Stimulated activated CD4-positive, alpha-beta T cell treated with anti-CD3 and anti-CD28 coated beads, Interleukin-12 subunit alpha, Interleukin-12 subunit beta, amount 100 ng/mL, for 24 hours (primary cell): ENCODE data around the gene KLF16.

ENCODE experiments used
- DNase-seq, 2 experiments: peaks; one replicate each; pipeline ENCODE4 v3.0.0-alpha.2; 2020; ENCODE audit warnings: low read depth in 2 of 2

Gene KLF16

DNA sequence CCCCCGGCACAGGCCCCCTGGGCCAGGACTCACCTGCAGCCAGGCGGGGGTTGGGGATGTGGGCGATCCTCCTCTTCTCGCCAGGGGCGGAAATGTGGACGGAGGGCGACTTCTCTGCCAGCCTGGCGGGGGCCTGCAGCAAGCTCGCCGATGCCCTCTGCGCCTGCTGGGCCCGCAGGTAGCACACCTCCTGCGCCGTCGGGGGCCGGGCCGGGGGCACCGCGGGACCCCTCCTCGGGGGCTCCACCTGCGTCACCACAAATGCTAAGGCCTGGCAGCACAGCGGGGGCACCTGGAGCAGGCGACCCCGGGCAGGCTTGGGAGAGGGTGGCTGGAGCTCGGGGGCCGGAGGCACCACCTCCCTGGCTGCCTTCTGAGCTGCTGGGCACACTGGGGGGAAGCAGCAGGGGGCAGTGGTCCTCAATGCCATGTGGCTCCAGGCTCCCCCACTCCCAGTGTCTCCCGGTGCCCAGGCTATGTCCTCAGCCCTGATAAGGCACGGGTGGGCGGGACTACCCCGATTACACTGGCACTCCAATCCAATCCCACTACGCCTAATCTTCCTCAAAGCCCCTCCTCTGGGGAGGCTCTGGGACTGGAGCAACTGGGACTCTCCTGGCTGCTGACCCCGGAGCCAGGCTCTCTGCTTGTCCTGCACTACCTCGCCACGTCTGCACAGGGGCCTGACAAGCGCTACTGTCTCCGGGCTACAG is 39.7 kb downstream of the KLF16 start:
- DNase-seq: no peak

DNA sequence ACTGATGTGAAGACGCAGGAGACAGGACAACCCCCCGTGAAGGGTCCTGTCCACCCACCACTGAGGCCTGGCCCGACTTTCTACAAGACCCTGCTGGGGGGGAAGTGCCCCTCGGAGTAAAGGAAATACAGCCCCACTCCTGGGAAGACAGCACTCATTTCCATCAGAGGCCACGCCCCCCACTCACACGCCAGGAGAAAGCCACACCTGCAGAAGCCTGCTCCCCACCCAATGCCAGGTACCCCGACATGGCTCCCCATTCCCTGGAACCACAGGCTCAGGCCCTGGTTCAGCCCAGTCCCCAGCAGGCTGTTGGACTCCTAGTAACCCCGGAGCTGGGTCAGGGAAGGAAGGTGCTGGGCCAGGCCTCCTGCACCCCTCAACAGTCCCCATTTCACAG is 40.4 kb downstream of the KLF16 start:
- DNase-seq: no peak

DNA sequence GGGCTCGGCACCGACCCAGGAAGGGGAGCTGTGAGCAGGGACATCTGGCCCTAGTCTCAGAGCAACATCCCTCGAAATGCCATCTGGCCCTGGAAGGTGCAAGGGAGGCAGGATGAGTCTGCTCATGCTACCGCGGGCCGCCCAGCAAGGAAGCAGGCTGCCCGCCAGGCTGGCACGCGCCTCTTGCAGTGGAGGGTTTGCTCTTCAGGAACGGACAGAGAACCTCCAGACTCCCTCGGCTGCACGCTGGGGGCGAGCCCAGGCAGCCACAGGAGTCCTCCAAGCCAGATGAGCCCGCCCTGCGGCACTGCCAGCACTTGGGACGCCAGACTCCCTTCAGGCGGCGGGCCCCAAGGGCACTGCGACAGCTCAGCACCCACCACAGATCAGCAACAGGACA is 41.2 kb downstream of the KLF16 start:
- no peak for DNase-seq

DNA sequence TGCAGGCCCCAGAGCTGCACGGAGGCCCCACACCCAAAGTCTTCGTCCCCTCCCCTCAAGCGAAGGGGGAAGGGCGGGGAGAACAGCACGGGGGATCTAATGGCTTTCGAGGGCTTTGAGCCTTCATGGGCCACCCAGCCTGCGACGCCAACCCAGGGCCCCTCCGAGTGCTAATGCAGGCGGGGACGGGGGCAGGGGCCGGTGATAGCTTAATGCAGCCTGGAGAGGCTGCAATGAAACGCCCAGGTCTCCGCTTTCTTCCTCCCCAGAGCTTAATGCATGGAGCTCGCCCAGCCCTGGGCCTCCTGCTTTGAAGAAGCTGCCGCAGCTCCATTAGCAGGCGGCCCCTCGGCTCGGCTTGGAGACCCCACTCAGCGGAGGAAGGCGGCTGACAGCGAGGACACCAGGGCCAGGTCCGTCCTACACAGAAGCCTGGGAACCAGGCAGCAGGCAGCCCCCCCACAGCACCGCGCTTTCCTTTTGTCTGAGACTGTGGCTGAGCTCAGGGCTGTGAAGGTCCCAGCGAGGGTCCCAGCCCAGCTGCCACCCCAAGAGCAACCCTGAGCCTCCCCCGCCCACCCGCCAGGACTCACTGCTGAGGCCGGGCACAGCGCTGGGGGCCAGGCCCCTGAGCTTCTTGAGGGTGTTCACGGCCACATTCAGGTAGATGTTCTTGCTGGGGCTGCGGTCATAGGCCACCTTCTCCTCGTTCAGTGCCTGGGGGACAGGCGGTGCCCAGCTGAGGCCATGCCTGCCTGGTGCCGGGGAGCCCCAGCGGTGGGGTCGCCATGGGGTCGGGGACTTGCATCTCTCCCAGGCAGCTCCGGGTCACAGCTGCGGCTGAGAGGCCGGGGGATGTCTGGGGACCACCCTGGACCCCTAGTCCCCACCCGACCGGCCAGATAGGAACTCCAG is 43.8 kb downstream of the KLF16 start:
- DNase-seq: no peak

DNA sequence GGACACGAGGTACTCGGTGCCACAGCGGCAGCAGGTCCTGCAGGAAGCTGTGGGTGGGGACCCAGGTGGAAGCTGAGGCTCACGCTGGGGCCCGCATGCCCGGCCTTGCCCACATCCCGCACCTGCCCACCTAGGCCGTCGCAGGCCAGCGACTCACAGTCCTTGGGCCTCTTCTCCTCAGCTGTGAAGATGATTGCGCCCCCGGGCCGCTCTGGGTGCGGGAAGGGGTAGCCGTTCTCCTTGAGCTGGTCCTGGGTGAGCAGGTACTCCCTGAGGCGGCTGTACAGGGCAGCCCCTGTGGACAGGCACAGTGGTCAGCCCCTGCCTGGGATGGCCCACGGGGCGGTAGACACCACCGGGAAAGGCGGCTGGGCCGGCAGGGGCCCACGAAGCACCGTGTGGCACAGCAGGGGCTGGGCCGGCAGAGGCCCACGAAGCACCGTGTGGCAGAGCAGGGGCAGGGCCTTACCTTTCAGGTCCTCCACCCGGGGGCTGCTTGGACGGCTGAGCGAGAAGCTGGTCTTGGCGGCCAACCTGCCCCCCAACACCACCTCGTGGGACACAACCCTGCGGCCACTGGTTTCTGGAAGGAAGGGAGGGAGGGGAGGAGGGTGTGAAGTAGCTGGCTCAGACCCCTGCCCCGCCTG is 44.7 kb downstream of the KLF16 start:
- no peak for DNase-seq

DNA sequence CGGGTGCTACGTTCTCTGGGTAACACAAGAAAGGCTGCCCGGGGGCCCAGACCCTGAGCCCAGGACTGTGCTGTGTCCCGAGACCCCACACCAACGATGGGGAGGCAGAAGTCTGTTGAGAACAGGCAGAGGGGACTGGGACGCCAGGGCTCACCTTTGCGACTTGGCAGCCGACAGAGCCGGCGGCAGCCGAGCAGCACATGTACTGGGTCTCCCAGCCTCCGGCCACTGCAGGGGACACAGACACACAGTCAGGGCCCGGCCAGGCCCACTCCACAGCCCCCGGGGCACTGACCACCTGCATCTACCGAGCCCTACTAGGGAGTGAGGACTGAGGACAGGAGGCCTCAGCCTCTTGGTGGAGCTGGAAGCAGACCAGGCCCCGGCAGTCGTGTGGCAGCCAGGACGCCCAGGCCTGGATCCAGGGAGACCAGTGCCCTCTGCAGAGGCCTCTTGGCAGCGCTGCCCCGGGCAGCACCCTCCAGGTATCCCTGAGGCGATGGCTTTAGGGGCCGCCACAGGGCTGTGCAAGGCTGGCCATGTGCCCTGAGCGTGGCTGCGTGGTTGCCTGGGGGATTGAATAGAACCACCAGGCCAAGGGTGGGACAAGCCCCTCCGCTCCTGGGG is 45.7 kb downstream of the KLF16 start:
- no peak for DNase-seq

DNA sequence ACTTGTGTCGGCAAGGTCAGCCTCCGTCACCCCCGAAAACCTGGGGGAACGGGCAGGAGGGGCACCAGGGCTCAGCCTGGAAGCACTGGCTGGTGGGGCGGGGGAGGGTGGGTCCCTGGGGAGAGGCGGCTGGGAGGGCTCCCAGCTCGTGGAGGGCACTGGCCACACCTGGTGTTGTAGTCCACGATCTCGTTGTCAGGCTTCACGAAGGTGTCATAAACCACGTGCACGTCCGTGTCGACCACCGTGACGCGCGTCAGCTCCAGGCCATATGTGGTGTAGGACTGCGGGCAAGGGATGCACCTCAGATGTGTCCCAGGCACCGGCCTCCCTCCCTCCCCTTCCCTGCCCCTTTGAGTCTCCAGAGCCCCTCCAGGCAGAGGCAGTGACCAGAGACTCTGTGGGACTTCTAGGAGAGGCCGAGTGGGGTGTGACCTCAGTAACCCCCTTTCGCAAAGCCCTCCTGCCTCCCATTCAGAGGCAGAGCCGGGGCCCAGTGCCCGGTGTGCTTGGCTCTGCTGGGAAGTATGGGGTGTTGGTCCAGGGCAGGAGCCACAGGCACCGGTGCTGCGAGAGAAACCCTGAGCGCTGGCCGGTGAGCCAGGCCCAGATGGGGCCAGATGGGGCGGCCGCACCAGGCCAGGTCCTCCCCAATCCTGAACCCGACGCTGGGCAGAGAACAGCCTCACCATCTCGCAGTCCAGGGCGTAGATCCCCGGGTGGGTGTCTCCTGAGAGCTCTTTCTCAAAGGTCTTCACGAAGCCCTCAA is 46.7 kb downstream of the KLF16 start:
- no peak for DNase-seq

DNA sequence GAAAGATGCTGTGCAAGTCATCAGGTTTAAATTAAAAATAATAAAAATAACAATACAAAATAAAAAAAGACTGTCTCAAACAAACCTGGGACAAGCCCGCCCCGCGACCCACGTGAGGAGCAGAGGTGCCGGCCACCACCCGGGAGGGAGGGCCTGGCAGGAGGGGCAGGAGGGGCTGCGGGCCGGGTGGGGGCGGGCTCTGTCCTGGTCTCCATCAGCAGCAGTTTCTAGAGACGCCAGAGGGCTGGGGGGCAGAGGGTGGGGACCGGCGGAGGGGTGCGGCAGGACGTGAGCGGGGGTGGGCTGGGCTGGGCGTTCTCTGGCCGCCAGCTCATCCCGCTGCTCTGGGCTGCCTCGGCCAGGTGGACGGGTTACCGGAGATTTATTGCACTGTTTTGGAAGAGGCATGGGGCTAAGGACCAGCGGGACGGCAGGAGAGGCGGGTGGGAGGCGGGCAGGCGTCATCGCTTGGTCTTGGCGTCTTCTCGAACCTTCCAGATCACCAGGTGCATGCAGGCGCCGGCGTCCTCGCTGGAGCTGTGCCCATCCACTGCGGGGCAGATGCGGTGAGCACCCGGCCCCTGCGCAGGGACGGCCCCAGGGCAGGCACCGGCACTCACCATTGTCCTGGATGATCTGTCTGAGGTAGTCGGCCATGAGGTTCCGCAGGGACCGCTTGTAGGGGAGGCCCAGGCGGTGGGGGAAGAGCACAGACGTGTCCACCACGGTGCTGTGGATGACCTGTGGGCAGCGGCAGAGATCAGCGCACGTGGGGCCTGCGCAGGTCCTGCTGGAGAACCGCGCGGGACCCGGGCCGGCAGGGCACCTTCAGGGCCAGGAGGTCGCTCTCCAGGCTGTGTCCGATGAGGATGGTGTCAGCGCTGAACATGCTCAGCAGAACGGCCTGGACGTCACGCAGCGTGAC is 47.5 kb downstream of the KLF16 start:
- DNase-seq: no peak

DNA sequence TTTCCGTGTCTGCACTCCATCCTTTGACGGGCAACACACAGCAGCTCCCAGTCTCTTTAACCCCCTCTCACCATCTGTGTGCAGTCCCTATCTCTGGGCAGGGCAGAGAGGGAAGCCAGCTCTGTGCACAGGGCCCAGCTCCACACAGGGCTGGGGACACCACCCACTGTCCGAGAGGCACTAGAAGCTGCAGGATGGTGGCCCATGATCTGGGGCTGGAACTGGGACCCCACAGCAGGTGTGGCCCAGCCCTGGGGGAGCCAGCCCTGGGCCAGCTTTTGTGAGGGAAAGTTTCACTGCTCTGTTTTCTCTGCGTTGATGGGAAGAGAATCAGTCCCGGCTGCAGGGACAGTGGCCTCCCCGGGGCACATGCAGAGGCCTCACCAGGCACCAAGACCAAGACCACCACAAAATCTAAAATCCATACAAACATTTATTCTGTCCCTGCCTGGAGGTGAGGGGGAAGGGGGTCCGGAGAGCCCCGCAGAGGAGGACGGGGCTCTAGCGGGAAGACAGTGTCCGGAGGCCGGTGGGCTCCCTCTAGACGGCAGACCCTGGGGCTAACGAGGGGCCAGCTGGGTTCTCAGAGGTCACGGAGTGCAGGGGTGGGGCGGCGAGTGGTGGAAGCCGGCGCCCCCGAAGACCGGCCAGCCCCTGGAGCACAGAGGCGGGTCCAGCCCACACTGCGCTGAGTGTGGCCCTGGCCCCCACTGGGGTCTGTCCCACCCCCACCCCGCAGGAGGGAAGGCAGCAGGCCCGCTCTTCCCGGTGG is 48.4 kb downstream of the KLF16 start:
- DNase-seq: no peak

DNA sequence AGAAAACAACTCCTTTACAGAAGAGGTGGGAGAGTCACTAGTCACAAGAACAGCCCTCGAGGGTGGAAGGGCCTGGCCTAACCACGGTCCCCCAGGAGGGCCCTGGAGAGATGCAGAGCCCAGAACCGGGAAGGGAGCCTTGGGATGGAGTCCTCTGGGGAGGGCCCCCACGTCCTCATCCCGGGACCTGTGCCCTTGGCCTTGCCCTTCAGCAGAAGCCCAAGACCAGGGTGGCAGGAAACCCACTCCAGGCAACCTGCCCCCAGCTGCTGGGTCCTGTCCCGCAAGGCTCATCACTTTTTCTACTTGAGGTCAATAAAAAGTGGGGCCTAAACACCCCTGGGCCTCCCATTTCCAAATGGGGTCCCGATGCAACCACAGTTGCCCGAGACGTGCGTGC is 49.0 kb downstream of the KLF16 start:
- no peak for DNase-seq

DNA sequence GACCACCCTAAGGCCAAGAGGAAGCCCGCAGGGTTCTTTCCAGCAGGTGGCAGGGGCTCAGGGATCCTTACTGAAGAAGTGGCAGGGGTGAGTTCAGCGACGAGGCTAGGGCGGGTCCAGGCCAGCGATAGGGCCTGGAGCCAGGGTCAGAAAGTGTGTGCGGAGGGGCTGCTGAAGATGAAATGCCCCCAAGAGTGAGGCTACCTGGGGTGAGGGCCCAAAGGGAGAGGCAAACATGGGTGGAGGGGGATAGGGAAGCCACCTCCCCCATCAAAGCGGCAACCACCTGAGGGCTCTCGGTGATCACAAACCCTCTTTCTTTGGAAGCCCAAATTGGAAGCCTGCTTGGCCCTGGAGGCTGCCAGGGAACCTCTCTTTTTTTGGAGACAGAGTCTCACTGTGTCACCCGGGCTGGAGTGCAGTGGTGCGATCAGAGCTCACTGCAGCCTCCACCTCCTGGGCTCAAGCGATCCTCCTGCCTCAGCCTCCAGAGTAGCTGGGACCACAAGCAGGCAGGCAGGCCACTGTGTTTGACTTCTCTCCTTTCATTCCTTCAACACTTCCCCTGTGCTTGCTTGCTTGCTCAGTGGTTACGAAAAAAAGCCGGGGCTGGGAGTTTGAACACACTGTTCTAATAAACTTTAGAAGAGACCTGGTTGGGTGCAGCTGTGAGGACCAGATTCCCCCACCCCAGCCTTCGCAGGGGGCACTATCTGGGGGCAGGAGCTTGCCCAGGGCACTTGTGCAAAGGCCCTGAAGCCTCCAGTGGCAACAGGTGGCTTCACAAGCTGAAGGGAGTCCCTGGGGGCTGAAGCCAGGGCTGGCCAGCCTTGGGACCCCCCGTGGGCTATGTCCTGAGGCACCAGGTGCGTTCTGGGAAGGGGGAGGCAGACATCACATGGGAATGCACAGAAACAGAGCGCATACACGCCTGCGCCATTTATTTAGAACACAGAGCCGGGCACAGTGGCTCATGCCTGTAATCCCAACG is 49.9 kb downstream of the KLF16 start:
- no peak for DNase-seq

DNA sequence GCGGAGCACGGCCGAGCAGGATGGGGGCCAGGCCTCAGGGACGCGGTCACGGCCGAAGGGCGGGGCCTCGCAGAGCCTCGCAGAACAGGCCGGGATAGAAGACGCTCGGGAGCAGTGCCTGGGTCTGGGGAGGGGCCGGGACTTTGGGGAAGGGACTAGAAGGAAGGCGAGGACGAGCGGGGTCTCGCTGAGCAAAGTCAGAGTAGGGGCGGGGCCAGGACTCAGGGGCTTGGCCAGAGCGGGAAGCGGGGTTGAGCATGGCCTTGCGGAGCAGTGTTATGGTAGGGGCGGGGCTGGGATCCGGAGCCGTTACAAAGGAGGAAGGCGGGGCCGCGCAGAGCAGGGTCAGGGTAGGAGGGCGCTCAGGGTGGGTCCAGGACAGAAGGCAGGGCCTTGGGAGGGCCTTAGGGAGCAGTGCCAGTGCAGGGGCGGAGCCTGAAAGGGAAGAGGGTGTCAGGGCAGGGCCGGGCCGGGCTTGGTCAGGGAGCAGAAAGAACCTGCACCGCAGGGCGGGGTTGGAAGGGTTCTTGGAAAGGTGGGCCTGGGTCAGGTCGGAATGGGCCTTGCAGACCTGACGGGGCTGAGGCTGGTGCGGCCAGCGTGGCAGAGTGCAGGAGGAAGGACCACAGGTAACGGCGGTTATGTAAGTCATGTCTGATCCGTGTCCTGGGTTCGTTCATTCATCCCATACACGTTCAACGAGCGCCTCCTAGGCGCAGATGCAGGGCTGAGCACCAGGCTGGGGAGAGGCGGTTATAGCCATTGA is 50.8 kb downstream of the KLF16 start:
- DNase-seq: peak; percentile 65 to 80

DNA sequence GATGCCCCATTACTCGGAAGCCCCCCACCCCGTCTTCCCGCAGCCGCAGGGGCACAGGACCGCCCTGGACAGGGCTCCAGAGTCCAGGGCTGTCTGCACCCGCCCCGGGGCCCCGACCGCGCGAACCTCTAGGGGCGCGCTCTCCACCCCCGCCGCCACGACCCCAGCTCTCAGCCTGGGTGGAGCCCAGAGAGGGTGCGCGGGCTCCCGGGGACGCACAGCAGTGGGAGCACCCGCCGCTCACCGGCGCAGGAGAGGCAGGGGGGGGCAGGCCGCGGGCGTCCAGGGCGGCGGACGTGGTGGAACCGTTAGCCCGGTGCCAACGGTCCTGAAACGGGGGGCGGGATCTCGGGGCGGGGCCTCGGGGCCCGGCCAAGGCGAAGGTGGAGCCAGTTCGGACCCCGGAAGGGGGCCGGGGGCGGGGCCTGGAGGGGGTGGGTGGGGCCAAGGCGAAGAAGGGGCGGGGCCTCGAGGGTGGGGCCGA is 51.4 kb downstream of the KLF16 start, which contains the start of gene ATP8B3:
Gene ATP8B3 (minus strand): TSS at position 335 of the 484 bp plus-strand sequence. CDS start 540 bp downstream, outside the sequence.
- DNase-seq: no peak

DNA sequence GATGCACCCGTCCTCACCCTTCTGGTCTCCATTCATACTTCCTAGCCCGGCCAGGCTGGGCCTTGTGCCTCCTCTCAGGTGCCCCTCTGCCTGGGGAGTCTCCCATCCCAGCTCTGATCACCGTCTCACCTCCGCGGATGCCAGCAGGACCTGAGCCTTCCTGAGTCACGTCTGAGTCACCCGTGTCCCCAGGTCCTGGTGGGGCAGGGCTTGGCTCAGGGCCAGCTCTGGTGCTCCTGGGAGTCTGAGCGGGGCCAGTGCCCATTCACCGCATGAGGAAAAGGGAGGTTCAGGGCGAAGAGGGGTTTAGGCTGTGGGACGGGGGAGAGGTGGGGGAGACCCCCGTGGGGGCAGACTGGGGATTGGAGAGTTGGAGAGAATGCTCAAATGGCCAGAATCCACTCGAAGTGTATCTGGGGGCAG is 51.9 kb downstream of the KLF16 start:
- DNase-seq: peak; percentile 23 to 26

DNA sequence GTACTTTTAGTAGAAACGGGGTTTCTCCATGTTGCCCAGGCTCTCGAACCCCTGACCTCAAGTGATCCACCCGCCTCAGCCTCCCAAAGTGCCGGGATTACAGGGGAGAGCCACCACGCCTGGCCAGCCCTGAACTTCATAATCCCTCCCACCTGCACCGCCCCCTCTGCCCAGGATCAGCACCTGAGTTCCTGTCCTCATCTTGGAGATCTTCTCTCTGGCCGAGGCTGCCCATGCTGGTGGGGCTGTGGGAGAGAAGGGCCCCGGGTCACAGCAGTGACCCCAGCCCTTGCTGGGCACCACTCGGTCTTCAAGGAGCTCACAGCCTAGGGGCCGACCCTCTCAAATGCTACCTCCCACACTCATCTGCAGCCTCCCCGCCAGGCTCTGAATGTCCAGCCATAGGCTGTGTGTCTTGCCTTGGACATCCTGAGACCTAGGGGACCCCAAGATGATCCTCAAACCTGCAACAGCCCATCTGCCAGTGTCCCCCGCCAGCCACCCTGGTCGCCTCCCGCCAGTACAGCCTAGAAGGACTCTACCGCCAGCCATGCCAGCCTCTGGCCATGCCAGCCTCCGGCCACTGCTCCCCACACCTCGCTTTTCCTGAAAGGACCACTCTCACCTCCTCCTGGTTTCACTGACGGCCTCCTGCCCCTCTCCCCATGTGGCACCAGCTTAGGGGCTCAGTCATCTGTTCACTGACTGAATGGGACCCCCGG is 52.8 kb downstream of the KLF16 start:
- DNase-seq: no peak

DNA sequence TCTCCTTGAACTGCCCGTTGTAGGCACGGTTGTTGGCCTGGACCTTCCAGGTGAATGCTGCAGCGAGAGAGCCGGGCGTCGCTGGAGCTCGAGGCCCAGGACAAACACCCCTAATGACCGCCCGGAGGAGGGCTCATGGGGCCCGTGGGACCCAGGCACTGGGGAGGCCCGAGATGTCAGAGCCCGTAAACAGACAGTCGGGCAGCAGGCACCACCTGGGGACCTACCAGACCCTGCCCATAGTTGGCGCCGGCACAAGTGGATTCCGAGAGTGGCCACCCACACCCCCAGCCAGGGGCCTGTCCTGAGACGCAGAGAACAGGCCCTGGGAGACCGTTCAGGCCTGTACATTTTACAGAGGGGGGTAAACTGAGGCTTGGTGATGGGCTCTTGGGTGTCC is 53.7 kb downstream of the KLF16 start:
- DNase-seq: no peak

DNA sequence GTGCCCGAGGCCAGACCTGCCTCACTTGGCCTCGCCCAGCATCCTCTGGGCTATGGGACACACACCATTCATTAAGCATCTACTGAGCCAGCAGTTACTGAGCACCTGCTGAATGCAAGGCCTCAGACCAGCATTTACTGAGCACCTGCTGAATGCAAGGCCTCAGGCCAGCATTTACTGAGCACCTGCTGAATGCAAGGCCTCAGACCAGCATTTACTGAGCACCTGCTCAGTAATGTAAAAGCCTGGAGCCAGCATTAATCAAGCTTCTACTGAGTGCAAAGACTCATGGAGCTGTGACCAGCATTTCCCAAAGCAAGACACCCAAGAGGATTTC is 55.0 kb downstream of the KLF16 start:
- no peak for DNase-seq
